ENCODE data around the gene ZNF554.

ZNF554 gene

DNA sequence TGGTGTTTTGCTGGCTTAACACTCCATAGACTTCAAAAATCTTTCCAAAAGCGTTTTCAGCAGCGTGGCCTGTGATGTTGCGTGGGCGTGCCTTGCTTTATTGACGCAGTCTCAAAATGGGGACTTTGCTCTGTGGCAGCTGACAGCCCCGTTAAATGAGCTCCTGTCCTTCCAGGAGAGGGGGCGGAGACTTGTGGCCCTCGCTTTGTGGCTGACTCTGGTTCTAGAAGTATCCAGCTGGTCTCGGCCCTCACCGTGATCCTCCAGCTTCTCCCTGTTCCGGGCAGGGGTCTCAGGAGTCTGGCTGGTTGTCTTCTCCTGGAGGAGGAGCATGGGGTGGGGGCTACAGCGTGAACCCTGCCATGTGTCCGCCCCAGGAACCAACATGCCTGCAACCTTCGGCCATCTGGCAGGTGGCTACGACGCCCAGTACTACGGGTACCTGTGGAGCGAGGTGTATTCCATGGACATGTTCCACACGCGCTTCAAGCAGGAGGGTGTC, 8.4 kb upstream of the ZNF554 start:
- Histone ChIP-seq H3K9me3 (ENCODE audit: insufficient read depth, low read length) (no peaks in the 10 kb centered on the region), H3K9ac (ENCODE audit: low read length) (no peak overlapping the region), H2AFZ (ENCODE audit: low read depth, low read length) (no peak overlapping the region), H4K20me1 (ENCODE audit: insufficient read depth, low read length) (no peaks in the 10 kb centered on the region; the same call in 1 of the 2 replicates), H3K27ac (ENCODE audit: low read length) (no peak overlapping the region), H3K4me3 (ENCODE audit: low read length) (no peak overlapping the region), H3K4me1 (ENCODE audit: low read length) (no peaks in the 10 kb centered on the region), H3K36me3 (replicated peaks; ENCODE audit: low read depth, low read length) (peaks cover 92% of the 10 kb centered on the region), H3K4me2 (ENCODE audit: low read length) (no peak overlapping the region), H3K79me2 (ENCODE audit: low read length) (no peaks in the 10 kb centered on the region), H3K27me3 (ENCODE audit: low read depth, low read length) (no peaks in the 10 kb centered on the region)
- TF ChIP-seq CTCF (IDR thresholded peaks at IDR 0.05; ENCODE audit: low read depth, low read length) (no peak), EZH2phosphoT487 (IDR thresholded peaks at IDR 0.05; ENCODE audit: low read depth) (no peak)

- Histone ChIP-seq H3K27me3 (ENCODE audit: low read depth, low read length) (no peaks in the 10 kb centered on the region), H4K20me1 (ENCODE audit: insufficient read depth, low read length) (no peaks in the 10 kb centered on the region; the same call in 1 of the 2 replicates), H3K79me2 (ENCODE audit: low read length) (no peaks in the 10 kb centered on the region), H3K4me3 (ENCODE audit: low read length) (no peak overlapping the region), H3K27ac (ENCODE audit: low read length) (no peak overlapping the region), H3K4me2 (ENCODE audit: low read length) (no peak overlapping the region), H3K36me3 (replicated peaks; ENCODE audit: low read depth, low read length) (peaks cover 92% of the 10 kb centered on the region), H3K4me1 (ENCODE audit: low read length) (no peaks in the 10 kb centered on the region), H3K9me3 (ENCODE audit: insufficient read depth, low read length) (no peaks in the 10 kb centered on the region), H2AFZ (ENCODE audit: low read depth, low read length) (no peak overlapping the region), H3K9ac (ENCODE audit: low read length) (no peak overlapping the region)
- TF ChIP-seq CTCF (IDR thresholded peaks at IDR 0.05; ENCODE audit: low read depth, low read length), result no peak
- no peak for TF ChIP-seq EZH2phosphoT487 (IDR thresholded peaks at IDR 0.05; ENCODE audit: low read depth)
Measured at GRCh38 chr19:2811735-2812413, 7.8 kb upstream of the ZNF554 start.

- no peaks in the 10 kb centered on the region for H3K4me1 ChIP-seq (ENCODE audit: low read length)
- no peaks in the 10 kb centered on the region for H3K9me3 ChIP-seq (ENCODE audit: insufficient read depth, low read length)
- TF ChIP-seq EZH2phosphoT487 (IDR thresholded peaks at IDR 0.05; ENCODE audit: low read depth), result no peak
- TF ChIP-seq CTCF (IDR thresholded peaks at IDR 0.05; ENCODE audit: low read depth, low read length), result no peak
- H3K4me2 ChIP-seq (ENCODE audit: low read length), result no peak overlapping the region
- H3K79me2 ChIP-seq (ENCODE audit: low read length), result no peaks in the 10 kb centered on the region
- H2AFZ ChIP-seq (ENCODE audit: low read depth, low read length), result no peak overlapping the region
- H3K4me3 ChIP-seq (ENCODE audit: low read length), result no peak overlapping the region
- H3K36me3 ChIP-seq (replicated peaks; ENCODE audit: low read depth, low read length), result peaks cover 85% of the 10 kb centered on the region
- no peak overlapping the region for H3K9ac ChIP-seq (ENCODE audit: low read length)
- no peaks in the 10 kb centered on the region for H3K27me3 ChIP-seq (ENCODE audit: low read depth, low read length)
- no peaks in the 10 kb centered on the region; the same call in 1 of the 2 replicates for H4K20me1 ChIP-seq (ENCODE audit: insufficient read depth, low read length)
- no peak overlapping the region for H3K27ac ChIP-seq (ENCODE audit: low read length)
Measured at GRCh38 chr19:2812414-2813234, 7.0 kb upstream of the ZNF554 start.
